ENCODE data around the gene RAD51AP2.
"Not testable (repeated sequence)": the region's sequence is repeated elsewhere in the genome, so short reads cannot be mapped to it uniquely, and the experiment has no call there.

The RAD51AP2 gene

DNA sequence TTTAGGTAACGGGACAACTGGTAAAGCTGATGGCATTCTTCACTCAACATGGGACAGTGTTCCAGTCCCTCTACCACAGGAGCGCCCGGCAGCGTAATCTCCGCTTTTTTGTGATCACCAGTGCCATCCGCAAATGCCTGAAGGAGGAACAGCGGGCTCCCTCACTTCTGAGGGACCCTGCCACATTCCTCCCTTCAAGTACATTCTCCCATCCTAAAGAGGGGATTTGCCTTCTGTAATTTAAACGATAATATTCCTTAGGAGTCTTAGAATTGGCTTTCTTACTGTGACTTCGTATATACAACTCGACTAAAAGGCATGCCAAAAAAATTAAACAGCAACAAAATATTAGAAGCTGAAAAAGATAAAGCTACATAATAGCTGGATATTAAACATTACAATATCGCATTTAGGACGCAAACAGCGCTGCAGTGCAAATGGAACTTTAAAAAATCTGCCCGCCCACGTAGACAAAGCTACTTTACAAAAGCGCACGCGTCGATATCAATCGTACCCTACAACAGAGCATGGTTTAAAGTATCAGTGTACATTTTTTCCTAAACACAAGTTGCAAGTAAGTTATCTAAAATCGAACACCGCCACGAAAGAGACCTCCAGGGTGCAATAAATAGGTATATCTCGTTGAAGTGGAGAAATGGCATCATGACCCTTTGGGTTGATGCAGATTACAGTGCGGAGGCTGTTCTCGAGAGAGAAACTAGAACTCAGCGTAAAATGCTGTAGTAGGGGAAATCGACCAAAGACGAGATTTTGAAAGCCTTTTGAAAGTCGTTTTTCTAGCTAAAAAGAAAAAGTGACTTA, 20.0 kb upstream of the RAD51AP2 start:
- DNase-seq (ENCODE audit: low read depth) = no peak

DNA sequence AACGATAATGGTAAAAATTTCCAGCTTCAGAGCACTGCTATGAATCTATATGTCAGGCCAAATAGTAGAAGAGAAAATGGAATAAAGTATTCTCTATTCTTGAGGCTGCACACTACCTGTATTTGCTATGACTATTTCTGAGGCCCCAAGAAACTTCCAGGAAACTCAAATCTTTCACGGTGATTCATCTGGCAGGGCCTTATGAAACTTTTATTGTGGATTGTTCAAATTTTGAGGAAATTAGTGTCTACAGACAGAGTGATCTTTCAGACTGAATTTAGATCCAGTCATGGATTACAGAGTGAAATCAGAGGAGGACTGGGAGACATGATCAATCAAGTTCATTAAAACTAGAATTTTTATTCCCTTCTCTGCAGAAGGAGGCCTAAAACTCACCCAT, 18.2 kb upstream of the RAD51AP2 start:
- DNase-seq (ENCODE audit: low read depth) = no peak

DNA sequence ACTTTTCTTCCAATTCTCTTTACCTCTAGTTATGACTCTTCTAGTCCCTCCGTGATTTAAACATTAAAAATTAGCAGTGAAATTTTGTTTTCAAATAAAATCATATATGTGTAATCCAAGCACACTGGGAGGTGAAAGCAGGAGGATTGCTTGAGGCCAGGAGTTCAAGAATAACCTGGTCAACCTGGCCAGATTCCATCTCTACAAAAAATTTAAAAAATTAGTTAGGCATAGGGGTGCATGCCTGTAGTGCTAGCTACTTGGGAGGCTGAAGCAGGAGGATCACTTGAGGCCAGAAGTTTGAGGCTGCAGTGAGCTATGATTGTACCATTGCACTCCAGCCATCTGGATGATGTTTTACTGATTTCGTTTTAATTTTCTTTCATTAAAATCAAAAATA, 15.3 kb upstream of the RAD51AP2 start:
- DNase-seq (ENCODE audit: low read depth) = no peak

DNA sequence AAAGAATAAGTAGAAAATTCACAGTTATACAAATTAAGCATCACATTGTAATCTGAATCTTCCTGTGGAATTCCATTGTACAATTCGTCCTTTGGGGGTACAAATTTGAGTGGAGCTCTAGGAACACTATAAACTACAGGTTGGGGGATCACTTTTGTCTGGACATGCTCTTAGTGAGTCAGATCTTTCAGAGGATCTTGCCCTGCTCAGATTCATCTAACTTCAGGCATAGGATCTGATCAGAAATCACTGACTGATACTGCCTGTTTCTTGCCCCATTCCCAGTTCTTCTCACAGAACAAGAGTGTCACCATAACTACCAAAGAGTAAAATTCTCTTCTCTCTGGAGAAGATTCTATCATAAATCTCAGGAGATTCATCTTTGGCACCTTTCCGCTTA, 11.5 kb upstream of the RAD51AP2 start:
- no peak for DNase-seq (ENCODE audit: low read depth)

DNA sequence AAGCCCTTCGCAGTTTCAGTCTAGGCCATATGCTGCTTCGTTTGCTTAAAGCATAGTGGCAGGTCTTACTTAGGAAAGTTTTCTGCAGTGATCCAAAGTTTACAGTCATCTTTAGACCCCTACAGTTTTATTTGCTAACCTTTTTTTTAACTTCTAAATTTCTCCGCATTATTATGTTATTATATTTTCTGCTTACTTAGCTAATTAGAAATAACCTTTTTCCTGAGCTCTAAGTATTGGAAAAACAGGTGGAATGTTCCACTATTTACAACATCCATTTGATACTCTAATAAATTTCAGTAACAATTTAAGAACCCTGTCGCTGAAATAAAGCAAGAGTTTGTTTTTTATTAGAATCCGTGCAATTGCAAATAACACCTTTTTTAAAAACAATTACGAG, 4.1 kb upstream of the RAD51AP2 start:
- DNase-seq (ENCODE audit: low read depth) = no peak

DNA sequence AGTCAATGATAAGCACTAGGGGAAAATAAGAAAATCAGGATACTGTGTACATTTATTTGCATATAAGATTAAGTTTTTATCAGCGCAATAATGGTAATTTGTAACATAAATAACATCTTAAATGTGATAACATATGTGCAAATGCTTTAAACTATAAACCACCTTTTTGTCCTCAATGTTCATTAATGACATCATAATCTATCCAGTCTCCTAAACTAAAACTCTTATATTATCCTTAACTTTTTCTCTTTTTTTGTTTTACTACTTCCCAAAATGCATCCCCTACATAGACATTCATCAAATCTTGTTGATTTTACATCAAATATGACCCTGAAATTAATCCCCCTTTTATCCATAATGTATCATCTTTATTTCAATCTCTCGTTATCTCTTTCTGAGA, 3.4 kb upstream of the RAD51AP2 start:
- no peak for DNase-seq (ENCODE audit: low read depth)

DNA sequence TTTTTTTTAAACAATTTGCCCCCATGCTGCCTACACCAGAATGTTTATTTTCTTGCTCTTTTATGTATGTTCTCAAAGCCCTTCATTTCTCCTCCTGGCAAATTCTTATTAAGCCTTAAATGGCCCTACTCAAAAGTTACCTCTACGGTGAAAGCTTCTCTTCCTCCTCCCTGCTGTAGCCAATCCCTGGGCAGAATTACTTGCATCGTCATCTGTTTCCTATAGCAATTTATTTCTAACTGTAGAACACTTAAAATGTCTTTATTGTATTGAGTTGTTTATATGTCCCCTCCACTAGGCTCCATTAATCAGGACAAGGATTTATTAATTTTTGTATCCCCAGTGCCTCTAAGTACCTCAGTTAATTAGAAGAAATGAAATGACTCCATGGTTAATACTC, 2.5 kb upstream of the RAD51AP2 start:
- DNase-seq (ENCODE audit: low read depth) = no peak

DNA sequence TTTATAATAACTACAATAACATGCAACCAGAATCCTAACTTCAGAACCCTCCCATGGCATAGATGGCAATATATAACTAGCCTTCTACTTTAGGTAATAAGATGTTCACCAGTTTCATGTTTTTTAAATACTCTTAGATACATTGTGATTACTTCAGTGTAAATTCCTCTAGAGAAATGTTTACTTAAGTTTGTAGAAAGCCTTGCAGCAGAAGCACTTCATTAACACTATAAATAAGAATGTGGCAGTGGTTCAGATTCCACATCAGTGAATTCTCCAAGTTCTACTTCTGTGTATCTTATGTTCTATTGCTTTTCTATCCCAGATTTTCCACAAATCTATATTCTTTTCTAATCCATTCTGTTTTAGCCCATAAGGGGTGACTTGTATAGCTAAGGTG, 1.2 kb upstream of the RAD51AP2 start:
- no peak for DNase-seq (ENCODE audit: low read depth)

DNA sequence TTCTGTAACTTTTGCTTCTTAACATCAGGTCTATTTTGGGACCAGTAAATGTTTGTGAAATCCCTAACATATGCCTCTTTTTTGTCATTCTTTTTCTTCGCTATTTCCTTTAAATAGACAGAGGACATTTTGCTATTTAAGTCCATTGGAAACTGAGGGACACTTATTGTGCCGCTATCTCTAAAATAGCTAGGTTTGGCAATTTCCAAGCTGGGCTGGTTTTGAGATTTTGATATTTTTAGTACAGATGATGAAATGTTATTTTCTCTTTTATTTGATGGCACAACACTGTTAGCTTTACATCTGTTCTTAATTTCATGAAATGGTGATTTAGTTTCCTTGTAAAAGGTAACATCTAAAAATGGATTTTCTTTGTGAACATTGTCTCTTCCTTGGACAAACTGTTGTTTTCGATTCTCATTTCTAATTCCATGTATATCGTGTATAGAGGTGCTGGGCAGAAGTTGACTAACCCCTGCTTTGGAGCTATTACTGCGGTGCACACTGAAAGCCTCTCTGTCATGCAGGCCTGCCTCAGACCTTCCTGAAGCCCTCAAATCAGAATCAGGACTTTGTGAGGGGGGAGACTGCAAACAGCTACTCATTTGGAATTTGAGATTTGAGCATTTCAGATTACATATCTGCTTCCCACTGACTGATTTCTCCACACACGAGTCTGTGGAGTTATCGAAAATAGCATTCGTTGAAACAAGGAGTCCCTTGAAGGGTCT, 594 bp downstream of the RAD51AP2 start:
- no peak for DNase-seq (ENCODE audit: low read depth)

DNA sequence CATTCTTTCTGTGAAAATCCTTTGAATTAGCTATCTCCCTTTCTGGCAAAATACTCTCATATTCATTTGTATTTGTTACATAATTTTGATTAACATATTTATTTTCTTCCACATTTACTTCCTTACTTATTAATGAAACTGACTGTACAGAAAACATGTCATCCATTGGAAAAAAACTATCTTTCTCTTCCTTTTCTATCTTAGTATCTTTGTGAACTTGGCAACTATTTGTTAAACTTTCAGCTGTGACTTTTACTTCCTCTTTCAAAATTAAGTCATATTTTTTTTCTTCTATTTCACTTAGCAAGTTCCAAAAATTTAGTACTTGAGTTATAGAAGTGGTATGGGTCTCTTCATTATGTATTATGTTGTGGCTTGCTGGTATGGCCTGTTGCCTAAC, 2.6 kb downstream of the RAD51AP2 start:
- DNase-seq (ENCODE audit: low read depth) = no peak

DNA sequence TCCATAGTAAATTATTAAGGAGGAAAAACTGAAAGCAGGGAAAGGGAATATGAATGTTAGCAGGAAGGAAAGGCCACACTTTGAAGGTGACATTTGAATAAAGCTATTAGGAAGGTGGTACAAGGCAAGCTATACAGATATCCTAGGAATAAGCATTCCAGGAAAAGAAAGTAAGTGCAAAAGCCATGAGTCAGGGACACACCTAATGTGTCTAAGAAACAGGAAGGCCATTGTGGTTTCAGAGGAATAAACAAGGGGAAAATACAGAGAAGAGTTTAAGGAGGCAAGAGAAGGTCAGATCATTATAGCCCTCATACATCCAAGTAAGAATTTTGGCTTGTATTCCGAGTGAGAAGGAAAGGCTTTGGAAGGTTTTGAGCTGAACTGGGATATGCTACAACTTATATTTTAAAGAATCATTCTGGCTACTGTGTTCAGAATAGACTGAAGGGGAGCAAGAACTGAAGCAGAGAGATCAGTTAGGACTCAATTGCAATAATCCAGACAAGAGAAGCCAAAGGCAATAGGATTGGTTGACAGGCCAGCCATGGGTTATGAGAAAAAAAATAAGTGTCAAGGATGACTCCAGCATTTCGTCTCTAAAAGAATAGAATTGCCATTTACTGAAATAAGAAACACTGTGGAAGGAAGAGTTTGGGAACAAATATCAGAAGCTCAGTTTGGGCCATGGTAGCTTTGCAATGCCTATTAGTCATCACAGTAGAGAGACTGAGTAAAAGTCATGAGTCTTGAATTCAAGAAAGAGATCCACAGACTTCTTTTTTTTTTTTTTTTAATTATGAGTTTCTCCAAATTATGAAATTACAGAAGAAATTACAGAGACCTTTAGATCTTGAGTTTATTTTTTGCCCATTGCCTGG, 11.3 kb downstream of the RAD51AP2 start:
- no peak for DNase-seq (ENCODE audit: low read depth)

DNA sequence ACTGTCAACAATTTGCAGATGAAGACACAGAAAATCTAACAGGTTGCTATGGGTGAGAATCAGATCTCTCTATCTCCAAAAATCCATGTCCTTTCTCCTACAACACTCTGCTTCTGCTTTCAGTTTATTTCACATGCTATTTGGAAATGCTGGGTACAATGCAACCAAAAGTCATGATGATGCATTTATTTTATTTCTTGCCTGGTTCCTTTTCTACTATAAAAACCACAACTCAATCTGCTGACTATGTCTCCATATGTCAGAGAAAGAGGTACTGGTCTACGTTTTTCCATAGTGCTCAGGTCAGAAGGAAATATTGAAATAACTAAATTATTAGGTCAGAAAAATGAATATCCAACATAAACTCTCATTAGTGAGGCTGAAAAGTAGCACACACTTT, 20.5 kb downstream of the RAD51AP2 start:
- DNase-seq (ENCODE audit: low read depth) = no peak

DNA sequence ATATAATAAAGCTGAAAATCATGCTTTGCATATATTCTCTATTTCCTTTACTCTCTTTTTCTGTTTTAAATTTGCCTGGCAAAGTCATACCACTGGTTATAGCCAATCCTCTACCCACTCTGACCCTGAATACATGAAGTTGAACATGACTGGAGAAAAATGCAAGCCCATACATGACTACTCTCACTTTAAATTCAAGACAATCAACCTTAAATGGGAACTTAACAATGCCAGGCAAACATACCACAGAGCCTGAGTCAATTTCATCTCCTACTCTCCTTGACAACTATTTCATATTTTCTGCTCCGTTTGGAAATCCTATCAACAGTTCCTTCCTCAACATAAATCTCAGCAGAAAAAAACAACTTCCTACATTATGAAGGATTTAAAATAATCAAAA, 22.6 kb downstream of the RAD51AP2 start:
- DNase-seq (ENCODE audit: low read depth) = no peak

DNA sequence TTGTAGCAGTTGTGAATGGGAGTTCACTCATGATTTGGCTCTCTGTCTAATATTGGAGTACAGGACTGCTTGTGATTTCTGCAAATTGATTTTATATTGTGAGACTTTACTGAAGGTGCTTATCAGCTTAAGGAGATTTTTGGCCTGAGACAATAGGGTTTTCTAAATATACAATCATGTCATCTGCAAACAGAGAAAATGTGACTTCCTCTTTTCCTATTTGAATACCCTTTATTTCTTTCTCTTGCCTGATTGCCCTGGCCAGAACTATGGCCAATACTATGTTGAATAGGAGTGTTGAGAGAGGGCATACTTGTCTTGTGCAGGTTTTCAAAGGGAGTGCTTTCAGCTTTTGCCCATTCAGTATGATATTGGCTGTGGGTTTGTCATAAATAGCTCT, 28.1 kb downstream of the RAD51AP2 start:
- not testable (repeated sequence) for DNase-seq (ENCODE audit: low read depth)

DNA sequence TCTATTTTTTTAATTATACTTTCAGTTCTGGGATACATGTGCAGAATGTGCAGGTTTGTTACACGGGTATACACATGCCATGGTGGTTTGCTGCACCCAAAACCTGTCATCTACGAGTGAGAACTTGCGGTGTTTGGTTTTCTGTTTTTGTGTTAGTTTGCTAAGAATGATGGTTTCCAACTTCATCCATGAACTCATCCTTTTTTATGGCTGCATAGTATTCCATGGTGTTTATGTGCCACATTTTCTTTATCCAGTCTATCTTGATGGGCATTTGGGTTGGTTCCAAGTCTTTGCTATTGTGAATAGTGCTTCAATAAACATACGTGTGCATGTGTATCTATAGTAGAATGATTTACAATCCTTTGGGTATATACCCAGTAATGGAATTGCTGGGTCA, 29.6 kb downstream of the RAD51AP2 start:
- not testable (repeated sequence) for DNase-seq (ENCODE audit: low read depth)

DNA sequence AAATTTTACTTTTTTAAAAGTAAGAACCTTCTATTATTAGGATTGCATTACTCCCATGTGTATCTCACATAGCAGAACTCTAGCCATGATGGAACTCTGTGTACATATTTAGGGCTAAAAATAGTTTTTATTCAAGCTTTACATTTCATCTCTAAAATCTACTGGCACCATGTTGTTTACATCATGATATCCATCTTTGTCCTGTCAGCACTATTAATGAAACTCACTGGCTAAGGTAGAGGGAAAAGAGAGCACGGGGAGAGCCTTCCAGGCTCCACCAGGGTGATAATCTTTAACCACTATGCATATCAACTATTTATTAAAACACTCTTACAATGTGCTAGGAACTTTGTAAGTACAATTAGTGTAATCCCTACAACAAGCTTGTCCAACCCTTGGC, 34.7 kb downstream of the RAD51AP2 start:
- no peak for DNase-seq (ENCODE audit: low read depth)

DNA sequence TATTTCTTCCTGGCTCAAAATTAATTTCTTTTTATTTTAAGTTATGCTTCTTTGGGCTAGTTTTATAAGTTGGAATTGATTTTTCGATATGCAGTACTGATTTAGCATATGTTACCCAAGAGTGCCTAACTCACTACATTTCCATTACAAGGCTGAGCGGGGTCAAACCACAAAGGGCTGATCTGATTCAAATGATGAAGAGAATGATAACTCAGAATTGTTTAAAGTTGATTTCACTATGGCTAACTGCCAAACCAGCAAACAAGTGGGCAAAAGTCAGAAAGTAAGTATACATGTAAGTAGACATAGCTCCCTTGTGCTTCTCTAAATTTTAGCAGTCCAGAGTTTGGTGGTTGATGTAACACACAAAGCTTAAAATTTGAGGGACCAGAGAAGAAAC, 35.6 kb downstream of the RAD51AP2 start:
- no peak for DNase-seq (ENCODE audit: low read depth)

DNA sequence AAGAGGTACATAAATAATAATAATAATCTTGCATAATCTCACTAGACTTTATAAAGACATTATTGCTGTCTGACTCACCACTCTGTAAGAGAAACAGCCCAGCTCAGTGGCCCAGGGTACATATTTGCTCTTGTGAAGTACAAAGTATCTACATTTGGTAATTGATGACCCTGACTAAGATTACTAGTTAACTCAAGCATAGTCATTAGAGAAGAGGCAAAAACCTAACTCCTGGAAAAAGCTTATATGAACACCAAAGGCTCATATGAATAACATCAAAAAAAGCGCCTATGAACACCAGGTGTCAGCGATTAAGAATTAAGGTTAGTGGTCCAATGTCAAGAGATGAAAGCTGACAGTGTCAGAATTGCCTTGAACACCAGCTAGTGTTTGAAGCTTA, 38.4 kb downstream of the RAD51AP2 start:
- no peak for DNase-seq (ENCODE audit: low read depth)

DNA sequence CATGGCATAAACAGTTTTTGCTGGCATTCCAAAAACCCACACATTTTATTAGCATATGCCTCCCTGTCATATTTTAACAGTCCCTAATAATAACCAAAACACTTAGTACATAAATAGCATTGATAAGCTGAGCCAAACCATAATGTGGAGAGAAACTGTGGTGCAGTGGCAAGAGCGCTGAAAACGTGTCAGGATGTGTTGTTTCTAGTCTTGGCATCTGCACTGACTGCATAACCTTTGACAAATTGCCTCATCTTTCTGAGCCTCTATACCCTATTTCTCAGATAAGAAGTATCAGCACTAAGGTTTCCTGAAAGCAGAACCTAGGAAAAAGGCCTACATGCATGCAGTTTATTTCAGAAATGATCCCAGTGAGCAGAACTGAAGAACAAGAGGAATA, 41.4 kb downstream of the RAD51AP2 start:
- DNase-seq (ENCODE audit: low read depth) = no peak

DNA sequence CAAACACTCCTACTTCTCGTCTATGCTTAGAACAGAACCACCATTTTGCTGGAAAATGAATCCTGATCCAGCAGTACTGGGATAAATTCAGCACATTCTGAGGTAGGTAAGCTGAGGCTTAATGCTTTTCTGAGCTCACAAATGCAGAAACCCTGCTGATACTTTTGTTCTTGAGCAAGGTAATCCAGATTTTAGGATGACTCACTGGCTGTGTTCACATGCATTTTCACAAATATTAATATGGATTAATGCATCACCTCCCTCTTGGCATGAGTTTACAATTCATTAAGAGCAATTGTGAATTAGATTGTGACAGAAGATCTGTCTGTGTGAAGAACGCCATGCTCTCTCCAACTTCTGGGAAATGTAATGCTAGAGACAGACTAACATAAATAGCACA, 42.2 kb downstream of the RAD51AP2 start:
- DNase-seq (ENCODE audit: low read depth) = no peak

DNA sequence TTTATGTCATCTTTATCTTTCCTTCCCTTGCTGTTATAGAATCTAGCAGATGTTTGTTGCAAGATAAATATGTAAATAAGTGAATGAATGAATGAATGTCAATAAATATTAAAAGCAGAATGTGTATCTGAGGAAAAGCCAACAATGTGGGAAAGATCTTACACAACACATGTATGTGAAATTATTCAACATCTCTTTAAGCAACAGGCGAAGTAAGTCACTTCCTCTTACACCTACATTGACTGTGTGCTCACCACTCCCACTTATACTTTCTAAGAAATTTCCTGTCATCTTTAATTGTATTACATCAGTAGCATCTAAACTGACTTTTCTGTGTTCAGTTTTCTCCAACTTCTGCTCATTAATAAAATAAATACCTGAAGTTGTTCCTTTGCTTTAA, 43.0 kb downstream of the RAD51AP2 start:
- DNase-seq (ENCODE audit: low read depth) = no peak

DNA sequence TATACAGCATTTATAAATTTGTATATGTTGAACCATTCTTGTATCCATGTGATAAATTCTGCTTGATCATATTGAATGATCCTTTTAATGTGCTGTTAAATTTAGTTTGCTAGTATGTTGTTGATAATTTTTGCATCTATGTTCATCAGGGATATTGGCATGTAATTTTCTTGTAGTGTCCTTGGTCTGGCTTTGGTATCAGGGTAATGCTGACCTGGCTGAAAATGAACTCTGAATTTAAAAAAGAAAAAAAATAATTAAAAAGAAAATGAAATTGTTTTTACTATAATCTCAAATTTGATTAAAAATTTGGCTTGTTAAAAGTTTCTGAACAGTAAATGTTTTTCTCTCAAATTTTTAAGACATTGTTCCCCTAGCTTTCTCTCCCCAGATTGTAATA, 46.3 kb downstream of the RAD51AP2 start:
- no peak for DNase-seq (ENCODE audit: low read depth)

Measured in activated T-cell treated with anti-CD3 and anti-CD28 coated beads for 1 hour (primary cell).